NT2/D1 (cell line): Measurements from ENCODE around the gene GRID2.

Experiments used
- SUZ12 ChIP-seq: IDR thresholded peaks from 2 replicates; pipeline ENCODE4 v1.6.1; 2011; ENCODE audit not compliant: insufficient read length, insufficient read depth; ENCODE audit errors: extremely low read depth
- YY1 ChIP-seq: IDR thresholded peaks from 2 replicates; pipeline ENCODE4 v1.6.1; 2011; ENCODE audit not compliant: insufficient read length, insufficient read depth
- ZNF274 ChIP-seq: IDR thresholded peaks from 2 replicates; pipeline ENCODE4 v1.6.1; 2011; ENCODE audit warnings: mild to moderate bottlenecking, low read depth, low read length

GRCh38 chr4:93187892-93188291 is 884.1 kb downstream of the GRID2 start:
- TF ChIP-seq SUZ12 (no peak), YY1 (no peak), ZNF274 (no peak)
